Fibroblast of villous mesenchyme (primary cell): ENCODE results near the gene TMC3. TPM values are rescaled to one million over a fixed set of nuclear protein-coding genes. Genes with fewer than 3 reads are reported as not detected.

ENCODE experiments used
- DNase-seq: peaks from one replicate; pipeline ENCODE4 v3.0.0-alpha.2; 2010; ENCODE audit warnings: low read depth
- H3K4me3 ChIP-seq: 2 replicates; pipeline ENCODE4 v1.5.1; 2011; ENCODE audit warnings: low read depth, mild to moderate bottlenecking, low read length
- CTCF ChIP-seq: IDR thresholded peaks from 2 replicates; pipeline ENCODE4 v1.5.1; 2012; ENCODE audit warnings: low read depth, mild to moderate bottlenecking, low read length; ENCODE audit not compliant: insufficient read depth
- total RNA-seq: library from RNA; depleted of rRNA; stranded (reverse); fragments of >200 nt; gene quantifications from 2 replicates; pipeline ENCODE4 v1.2.3, GENCODE V29; 2012

Gene TMC3
- total RNA-seq, 1 donor = not detected

GRCh38 chr15:81286621-81287121 is 87.3 kb downstream of the TMC3 start:
- TF ChIP-seq CTCF = no peak
- DNase-seq = no peak
- no peak overlapping the region for H3K4me3 ChIP-seq

- no peak for TF ChIP-seq CTCF
- no peak for DNase-seq
- no peak overlapping the region for H3K4me3 ChIP-seq
Observed at GRCh38 chr15:81285461-81285860, 88.6 kb downstream of the TMC3 start.

GRCh38 chr15:81284256-81285031 is 89.6 kb downstream of the TMC3 start:
- DNase-seq = no peak
- TF ChIP-seq CTCF = no peak
- no peak overlapping the region for H3K4me3 ChIP-seq

- H3K4me3 ChIP-seq = no peak overlapping the region
- DNase-seq = no peak
- no peak for TF ChIP-seq CTCF
Observed at GRCh38 chr15:81282911-81283310, 91.1 kb downstream of the TMC3 start.

- H3K4me3 ChIP-seq = no peak overlapping the region
- TF ChIP-seq CTCF = no peak
- DNase-seq = no peak
Observed at GRCh38 chr15:81282606-81282895, 91.5 kb downstream of the TMC3 start.

- no peak for DNase-seq
- no peak overlapping the region for H3K4me3 ChIP-seq
- TF ChIP-seq CTCF = no peak
Observed at GRCh38 chr15:81281766-81282605, 92.0 kb downstream of the TMC3 start.
